GM12878 (cell line): ENCODE data around the gene FAM83G. TPM values are rescaled to one million over a fixed set of nuclear protein-coding genes. Genes with fewer than 3 reads are reported as not detected.

Experiments used
- ATAC-seq: fragments of 200-7000 bp; cut with Tn5 transposase; 3 replicates; pipeline ENCODE4 v1.9.1; 2020; ENCODE audit warnings: mild to moderate bottlenecking, moderate library complexity
- BruUV-seq: library from RNA; stranded (reverse); fragments of 400-500 nt; replicated peaks from 2 replicates; lab custom pipeline; 2021; lab: Mats Ljungman, UMichigan
- CTCF ChIA-PET: fragments of 300-600 bp; sonication (Branson Sonifier 250); formaldehyde crosslinking; extraction: SDS; loops from one replicate; lab custom pipeline; 2021; ENCODE audit warnings: inconsistent platforms; lab: Yijun Ruan, JAX
- POLR2A ChIA-PET: fragments of 350-600 bp; formaldehyde crosslinking; extraction: SDS; loops from one replicate; lab custom pipeline; 2021; ENCODE audit warnings: inconsistent platforms; lab: Charles Lee
- RAD21 ChIA-PET: fragments of 300-600 bp; sonication (Branson Sonifier 250); formaldehyde crosslinking; loops from one replicate; lab custom pipeline; 2023; ENCODE audit warnings: antibody characterized with exemption; ENCODE audit not compliant: unreplicated experiment; lab: Charles Lee
- SMC1A ChIA-PET: fragments of 300-600 bp; sonication (Branson Sonifier 250); formaldehyde crosslinking; loops from one replicate; lab custom pipeline; 2023; ENCODE audit not compliant: unreplicated experiment, uncharacterized antibody; lab: Charles Lee
- DNase-seq: peaks from one replicate; pipeline ENCODE4 v3.0.0-alpha.2; 2011; ENCODE audit warnings: low read depth, low spot score
- FAIRE-seq: peaks from 3 replicates; lab custom pipeline; 2011; peaks lifted over from hg19 to GRCh38; lab: Jason Lieb, UNC
- H2AFZ ChIP-seq: 2 replicates; pipeline ENCODE4 v1.6.0; 2011; ENCODE audit warnings: low read depth, low read length, control low read depth; ENCODE audit not compliant: control insufficient read depth
- H3K27ac ChIP-seq: 2 replicates; pipeline ENCODE4 v1.5.1; 2011; ENCODE audit warnings: control low read depth; ENCODE audit not compliant: control insufficient read depth, insufficient read depth
- H3K27me3 ChIP-seq, 2 experiments: replicated peaks in 1 of 2; 2 replicates each; pipeline versions ENCODE4 v1.6.0 to v1.6.1; 2011; ENCODE audit warnings: low read length in 1 of 2; ENCODE audit not compliant: control insufficient read depth in 2 of 2, insufficient read depth in 2 of 2
- H3K36me3 ChIP-seq, 2 experiments: 2 replicates each; pipeline ENCODE4 v1.5.1; 2011; ENCODE audit warnings: low read length in 1 of 2; ENCODE audit not compliant: control insufficient read depth in 2 of 2, insufficient read depth in 2 of 2
- H3K4me1 ChIP-seq: 2 replicates; pipeline ENCODE4 v1.6.1; 2011; ENCODE audit warnings: mild to moderate bottlenecking, low read length, moderate library complexity, mixed read lengths; ENCODE audit not compliant: control insufficient read depth, insufficient read depth
- H3K4me2 ChIP-seq: 2 replicates; pipeline ENCODE4 v1.6.0; 2011; ENCODE audit warnings: control low read depth; ENCODE audit not compliant: control insufficient read depth, insufficient read depth
- H3K4me3 ChIP-seq: fragments of 200-600 bp; sonication (generic); 2 replicates; pipeline ENCODE4 v1.5.1; 2016
- H3K79me2 ChIP-seq: 2 replicates; pipeline ENCODE4 v1.6.0; 2011; ENCODE audit warnings: low read length; ENCODE audit not compliant: control insufficient read depth, insufficient read depth
- H3K9ac ChIP-seq: 2 replicates; pipeline ENCODE4 v1.8.0; 2011; ENCODE audit warnings: low read length, control low read depth, mixed read lengths; ENCODE audit not compliant: control insufficient read depth, insufficient read depth
- H3K9me3 ChIP-seq: replicated peaks from 3 replicates; pipeline ENCODE4 v1.5.1; 2011; ENCODE audit warnings: mild to moderate bottlenecking, low read length; ENCODE audit not compliant: control insufficient read depth, insufficient read depth
- H4K20me1 ChIP-seq: 2 replicates; pipeline ENCODE4 v1.6.0; 2011; ENCODE audit not compliant: control insufficient read depth, insufficient read depth
- ASH2L ChIP-seq: fragments of 300-600, 200-600 bp; sonication (generic); IDR thresholded peaks from 2 replicates; pipeline ENCODE4 v1.6.1; 2017; ENCODE audit warnings: low read depth, mild to moderate bottlenecking, borderline replicate concordance
- ATF2 ChIP-seq: IDR thresholded peaks from 2 replicates; pipeline ENCODE4 v1.6.1; 2012; ENCODE audit warnings: low read length, inconsistent platforms
- CBFB ChIP-seq: IDR thresholded peaks from 2 replicates; pipeline ENCODE4 v1.6.1; 2016; ENCODE audit warnings: antibody characterized with exemption, low read depth
- CREB1 ChIP-seq: IDR thresholded peaks from 2 replicates; pipeline ENCODE4 v1.6.1; 2012; ENCODE audit warnings: low read depth, mild to moderate bottlenecking, inconsistent platforms
- GABPA ChIP-seq: IDR thresholded peaks from 2 replicates; pipeline ENCODE4 v1.6.1; 2014; ENCODE audit warnings: antibody characterized with exemption, low read depth, mild to moderate bottlenecking, inconsistent platforms
- GATAD2B ChIP-seq: fragments of 450-650 bp; conservative IDR thresholded peaks from 2 replicates; pipeline ENCODE4 v1.6.1; 2017; ENCODE audit warnings: low read depth, mild to moderate bottlenecking, moderate library complexity
- PAX5 ChIP-seq: IDR thresholded peaks from 2 replicates; pipeline ENCODE4 v1.6.1; 2011; ENCODE audit warnings: low read depth, low read length, borderline replicate concordance
- POU2F2 ChIP-seq: IDR thresholded peaks from 3 replicates; pipeline ENCODE4 v1.6.1; 2011; ENCODE audit warnings: low read depth, mild to moderate bottlenecking, low read length, borderline replicate concordance
- TAF1 ChIP-seq: IDR thresholded peaks from 2 replicates; pipeline ENCODE4 v1.6.1; 2011; ENCODE audit warnings: mild to moderate bottlenecking, low read depth, low read length, borderline replicate concordance
- USF1 ChIP-seq: IDR thresholded peaks from 2 replicates; pipeline ENCODE4 v1.6.1; 2011; ENCODE audit warnings: borderline replicate concordance, low read depth, mild to moderate bottlenecking, moderate library complexity, mixed read lengths, low read length; ENCODE audit not compliant: insufficient read depth; ENCODE audit errors: extremely low read length
- ZZZ3 ChIP-seq: IDR thresholded peaks from 2 replicates; pipeline ENCODE4 v1.6.1; 2011; ENCODE audit warnings: low read depth; ENCODE audit not compliant: control insufficient read depth, insufficient read length
- WGBS: methylation state at CpG from one replicate; pipeline ENCODE4 v1.1.6; 2016; ENCODE audit warnings: low lambda C conversion rate; ENCODE audit not compliant: insufficient replicate concordance, insufficient coverage; ENCODE audit errors: missing lambda C conversion rate; 5-methylcytosine and 5-hydroxymethylcytosine counted together
- in situ Hi-C: fragments of 300-500 bp; cut with MboI; formaldehyde crosslinking; loops from 9 replicates; pipeline ENCODE4 v1.14.3; 2018; ENCODE audit warnings: mixed read lengths
- intact Hi-C: fragments of 100-400 bp; cut with micrococcal nuclease; formaldehyde crosslinking; loops from one replicate; pipeline ENCODE4 v1.14.2; 2022; ENCODE audit not compliant: unreplicated experiment
- polyA plus RNA-seq, 11 experiments: library from polyadenylated mRNA; depleted of rRNA in 4 of 11; unstranded in 6 of 11; stranded (reverse) in 5 of 11; fragments of >200 nt; fragmentation: Nextera tagmentation in 4 of 11; fragmentation: Illumina TruSeq in 1 of 11; extraction: Ambion mirVana in 4 of 11; extraction: Trizol in 1 of 11; gene quantifications; 1 replicate in 1 of 11; 2 replicates in 10 of 11; pipeline versions ENCODE4 v1.2.1 to v1.2.3, GENCODE V29; 2011 to 2016; ENCODE audit warnings: inconsistent platforms in 2 of 11, missing spikeins in 2 of 11, low read depth in 1 of 11
- total RNA-seq, 4 experiments: library from RNA; depleted of rRNA in 3 of 4; stranded (reverse); fragments of >200 nt in 3 of 4; fragmentation: Illumina TruSeq in 1 of 4; extraction: Trizol in 1 of 4; gene quantifications; 2 replicates each; pipeline versions ENCODE4 v1.2.1 to v1.2.3, GENCODE V29; 2013 to 2021
- TF ChIP-seq, protein P1 (sequence below): IDR thresholded peaks from 2 replicates; pipeline ENCODE4 v1.6.1; 2011; ENCODE audit warnings: low read depth, mild to moderate bottlenecking, low read length, moderate library complexity, borderline replicate concordance; ENCODE audit errors: extremely low read depth
- TF ChIP-seq, protein P2 (sequence below): fragments of 450-650 bp; IDR thresholded peaks from 2 replicates; pipeline ENCODE4 v1.6.1; 2018; ENCODE audit warnings: mild to moderate bottlenecking, low read depth, moderate library complexity; ENCODE audit not compliant: partially characterized antibody

FAM83G gene
- total and polyA plus RNA-seq, 10 of the 15 experiments (the other 5 are each of a cell fraction or from before 2014, with no cell fraction given), result 0.03 to 16.7 (median 6.5) TPM

- TF ChIP-seq POU2F2, result no peak
- no peak for TF ChIP-seq CBFB
- TF ChIP-seq ASH2L, result no peak
- no peak for TF ChIP-seq ATF2
- TF ChIP-seq GATAD2B, result no peak
- no peak for TF ChIP-seq USF1
- no peak for TF ChIP-seq GABPA
- no peak for TF ChIP-seq TAF1
- TF ChIP-seq ZZZ3, result no peak
These were observed 6.4 kb upstream of the FAM83G start (continued) for GRCh38 chr17:19010729-19011505.

DNA sequence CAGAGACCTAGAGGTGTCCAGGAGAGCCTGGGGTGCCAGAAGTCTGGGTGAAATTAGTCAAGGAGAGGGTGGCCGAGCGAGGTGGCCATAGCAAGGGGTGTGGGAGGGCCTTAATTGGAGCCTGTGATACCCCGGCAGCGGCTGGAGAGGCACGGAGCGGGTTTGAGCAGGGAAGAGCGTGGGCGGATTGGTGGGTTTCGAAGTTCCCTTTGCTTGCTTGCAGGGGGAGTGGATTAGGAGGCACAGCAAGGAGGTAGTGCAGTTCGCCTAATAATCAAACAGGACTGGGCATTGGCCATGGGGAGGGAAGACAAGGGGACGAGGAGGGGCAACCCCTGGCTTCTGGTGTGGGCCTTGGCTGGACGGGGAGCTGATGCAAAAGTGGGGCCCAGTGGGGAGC is 5.4 kb upstream of the FAM83G start:
- RAD21 ChIA-PET, result no interaction called here
- CTCF ChIA-PET, result no interaction called here
- SMC1A ChIA-PET, result no interaction called here
- no peak for DNase-seq
- no peaks in the 10 kb centered on the region for H3K9me3 ChIP-seq
- no peak overlapping the region for H3K9ac ChIP-seq
- H3K36me3 ChIP-seq, result no peaks in the 10 kb centered on the region
- no peak overlapping the region for H3K27ac ChIP-seq
- H3K27me3 ChIP-seq, result no peaks in the 10 kb centered on the region
- intact Hi-C loops (no loop called here), in situ Hi-C loops (no loop called here)
- ATAC-seq, result no peak
- H3K79me2 ChIP-seq, result no peaks in the 10 kb centered on the region
- no peak overlapping the region for H3K4me2 ChIP-seq
- 60% methylated on average over 12 of the region's 12 CpGs for WGBS
- H4K20me1 ChIP-seq, result no peaks in the 10 kb centered on the region
- FAIRE-seq, result no peak
- H3K4me3 ChIP-seq, result no peak overlapping the region
- peaks cover 3% of the 10 kb centered on the region for H3K4me1 ChIP-seq
- POLR2A ChIA-PET, result no interaction called here
- BruUV-seq, result no TSS peak
- no peak overlapping the region for H2AFZ ChIP-seq
- TF ChIP-seq, protein P1, sequence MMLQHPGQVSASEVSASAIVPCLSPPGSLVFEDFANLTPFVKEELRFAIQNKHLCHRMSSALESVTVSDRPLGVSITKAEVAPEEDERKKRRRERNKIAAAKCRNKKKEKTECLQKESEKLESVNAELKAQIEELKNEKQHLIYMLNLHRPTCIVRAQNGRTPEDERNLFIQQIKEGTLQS, result no peak
- TF ChIP-seq PAX5, result no peak
- TF ChIP-seq CREB1, result no peak
- TF ChIP-seq, protein P2, sequence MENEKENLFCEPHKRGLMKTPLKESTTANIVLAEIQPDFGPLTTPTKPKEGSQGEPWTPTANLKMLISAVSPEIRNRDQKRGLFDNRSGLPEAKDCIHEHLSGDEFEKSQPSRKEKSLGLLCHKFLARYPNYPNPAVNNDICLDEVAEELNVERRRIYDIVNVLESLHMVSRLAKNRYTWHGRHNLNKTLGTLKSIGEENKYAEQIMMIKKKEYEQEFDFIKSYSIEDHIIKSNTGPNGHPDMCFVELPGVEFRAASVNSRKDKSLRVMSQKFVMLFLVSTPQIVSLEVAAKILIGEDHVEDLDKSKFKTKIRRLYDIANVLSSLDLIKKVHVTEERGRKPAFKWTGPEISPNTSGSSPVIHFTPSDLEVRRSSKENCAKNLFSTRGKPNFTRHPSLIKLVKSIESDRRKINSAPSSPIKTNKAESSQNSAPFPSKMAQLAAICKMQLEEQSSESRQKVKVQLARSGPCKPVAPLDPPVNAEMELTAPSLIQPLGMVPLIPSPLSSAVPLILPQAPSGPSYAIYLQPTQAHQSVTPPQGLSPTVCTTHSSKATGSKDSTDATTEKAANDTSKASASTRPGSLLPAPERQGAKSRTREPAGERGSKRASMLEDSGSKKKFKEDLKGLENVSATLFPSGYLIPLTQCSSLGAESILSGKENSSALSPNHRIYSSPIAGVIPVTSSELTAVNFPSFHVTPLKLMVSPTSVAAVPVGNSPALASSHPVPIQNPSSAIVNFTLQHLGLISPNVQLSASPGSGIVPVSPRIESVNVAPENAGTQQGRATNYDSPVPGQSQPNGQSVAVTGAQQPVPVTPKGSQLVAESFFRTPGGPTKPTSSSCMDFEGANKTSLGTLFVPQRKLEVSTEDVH, result no peak
